ENCODE measurements around the gene TULP1.

DNA sequence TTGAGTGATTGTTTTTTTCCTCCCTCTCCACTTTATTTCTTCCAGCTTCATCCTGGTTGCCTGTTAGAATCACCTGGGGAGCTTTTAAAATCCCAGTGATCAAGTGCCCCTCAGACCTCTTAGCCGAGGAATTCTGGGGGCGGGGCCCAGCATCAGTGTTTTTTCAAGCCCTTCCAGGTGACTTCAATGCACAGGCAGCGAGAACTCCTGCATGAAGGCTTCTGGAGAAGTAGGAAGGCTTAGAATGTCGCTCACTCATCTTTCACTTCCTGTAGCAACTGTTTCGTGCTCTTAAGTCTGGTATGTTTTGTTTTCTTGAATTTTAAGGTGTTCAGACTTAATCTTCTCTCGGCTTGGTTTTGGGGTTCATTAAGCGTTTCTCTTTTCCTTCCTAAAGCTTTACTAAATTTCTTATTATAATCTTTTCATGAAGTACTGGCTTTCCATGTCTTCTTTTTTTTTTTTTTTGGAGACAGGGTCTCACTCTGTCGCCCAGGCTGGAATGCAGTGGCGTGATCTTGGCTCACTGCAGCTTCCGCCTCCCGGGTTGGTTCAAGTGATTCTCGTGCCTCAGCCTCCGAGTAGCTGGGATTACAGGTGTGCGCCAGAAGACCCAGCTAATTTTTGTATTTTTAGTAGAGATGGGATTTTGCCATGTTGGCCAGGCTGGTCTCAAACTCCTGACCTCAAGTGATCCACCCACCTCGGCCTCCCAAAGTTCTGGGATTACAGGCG is 30.9 kb upstream of the TULP1 start:
- TF ChIP-seq, protein P1, sequence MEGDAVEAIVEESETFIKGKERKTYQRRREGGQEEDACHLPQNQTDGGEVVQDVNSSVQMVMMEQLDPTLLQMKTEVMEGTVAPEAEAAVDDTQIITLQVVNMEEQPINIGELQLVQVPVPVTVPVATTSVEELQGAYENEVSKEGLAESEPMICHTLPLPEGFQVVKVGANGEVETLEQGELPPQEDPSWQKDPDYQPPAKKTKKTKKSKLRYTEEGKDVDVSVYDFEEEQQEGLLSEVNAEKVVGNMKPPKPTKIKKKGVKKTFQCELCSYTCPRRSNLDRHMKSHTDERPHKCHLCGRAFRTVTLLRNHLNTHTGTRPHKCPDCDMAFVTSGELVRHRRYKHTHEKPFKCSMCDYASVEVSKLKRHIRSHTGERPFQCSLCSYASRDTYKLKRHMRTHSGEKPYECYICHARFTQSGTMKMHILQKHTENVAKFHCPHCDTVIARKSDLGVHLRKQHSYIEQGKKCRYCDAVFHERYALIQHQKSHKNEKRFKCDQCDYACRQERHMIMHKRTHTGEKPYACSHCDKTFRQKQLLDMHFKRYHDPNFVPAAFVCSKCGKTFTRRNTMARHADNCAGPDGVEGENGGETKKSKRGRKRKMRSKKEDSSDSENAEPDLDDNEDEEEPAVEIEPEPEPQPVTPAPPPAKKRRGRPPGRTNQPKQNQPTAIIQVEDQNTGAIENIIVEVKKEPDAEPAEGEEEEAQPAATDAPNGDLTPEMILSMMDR (IDR thresholded peaks at IDR 0.05; ENCODE audit: low read depth, low read length, missing input control): no peak
- no peak for TF ChIP-seq MAX (IDR thresholded peaks at IDR 0.05)
- TF ChIP-seq TAF1 (conservative IDR thresholded peaks at IDR 0.05): no peak
- TF ChIP-seq RAD21 (IDR thresholded peaks at IDR 0.05): no peak
- TF ChIP-seq FOXA1 (IDR thresholded peaks at IDR 0.05): no peak
